ENCODE data around the gene KLLN.
"Not testable (repeated sequence)": the region's sequence is repeated elsewhere in the genome, so short reads cannot be mapped to it uniquely, and the experiment has no call there.

The KLLN gene, protein sequence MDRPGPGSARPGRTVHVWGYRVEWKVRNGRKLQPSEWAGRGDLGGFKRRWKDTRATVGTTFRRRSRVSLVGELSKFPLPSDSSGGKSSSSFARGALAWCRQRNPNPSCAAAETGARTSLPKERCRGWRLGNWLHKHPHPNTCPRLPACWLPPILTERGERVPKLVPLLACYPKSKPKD

GRCh38 chr10:87863053-87863943 is at the start of gene KLLN, which contains the start of gene PTEN:
Gene KLLN, minus strand, starts transcription at chr10:87863533. Its CDS starts 1,046 bp downstream, at chr10:87862487.
Gene PTEN, plus strand, starts transcription at chr10:87863625. Its CDS starts 845 bp downstream, at chr10:87864470.
- peak; percentile 89 for DNase-seq

DNA sequence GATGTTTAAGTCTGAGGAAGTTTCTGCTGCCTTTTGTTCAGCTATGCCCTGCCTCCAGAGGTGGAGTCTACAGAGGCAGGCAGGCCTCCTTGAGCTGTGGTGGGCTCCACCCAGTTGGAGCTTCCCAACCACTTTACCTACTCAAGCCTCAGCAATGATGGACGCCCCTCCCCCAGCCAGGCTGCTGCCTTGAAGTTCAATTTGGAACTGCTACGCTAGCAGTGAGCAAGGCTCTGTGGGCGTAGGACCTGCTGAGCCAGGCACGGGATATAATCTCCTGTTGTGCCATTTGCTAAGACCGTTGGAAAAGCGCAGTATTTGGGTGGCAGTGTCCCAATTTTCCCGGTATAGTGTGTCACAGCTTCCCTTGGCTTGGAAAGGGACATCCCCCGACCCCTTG is 40.1 kb upstream of the KLLN start:
- not testable (repeated sequence) for DNase-seq

GRCh38 chr10:87897957-87898356 is 34.6 kb upstream of the KLLN start:
- not testable (repeated sequence) for DNase-seq

DNA sequence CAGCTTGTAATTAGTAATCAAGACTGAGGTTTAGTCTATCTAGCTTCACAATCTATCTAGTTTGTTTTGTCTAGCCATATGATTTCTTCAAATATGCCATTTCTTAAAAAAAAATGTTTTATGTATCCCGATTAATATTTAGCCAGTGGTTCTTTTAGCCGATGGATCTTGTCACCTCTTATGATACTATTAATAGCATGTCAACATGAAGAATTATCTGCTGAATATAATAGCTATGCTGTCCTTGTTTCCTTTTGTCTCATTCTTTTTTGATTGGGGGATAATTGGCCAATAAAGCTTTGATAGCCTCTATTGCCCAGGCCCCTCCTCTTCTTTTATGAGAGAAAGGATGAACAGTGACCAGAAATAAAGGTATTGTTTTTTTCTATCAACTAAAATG is 32.9 kb upstream of the KLLN start:
- DNase-seq, result no peak

DNA sequence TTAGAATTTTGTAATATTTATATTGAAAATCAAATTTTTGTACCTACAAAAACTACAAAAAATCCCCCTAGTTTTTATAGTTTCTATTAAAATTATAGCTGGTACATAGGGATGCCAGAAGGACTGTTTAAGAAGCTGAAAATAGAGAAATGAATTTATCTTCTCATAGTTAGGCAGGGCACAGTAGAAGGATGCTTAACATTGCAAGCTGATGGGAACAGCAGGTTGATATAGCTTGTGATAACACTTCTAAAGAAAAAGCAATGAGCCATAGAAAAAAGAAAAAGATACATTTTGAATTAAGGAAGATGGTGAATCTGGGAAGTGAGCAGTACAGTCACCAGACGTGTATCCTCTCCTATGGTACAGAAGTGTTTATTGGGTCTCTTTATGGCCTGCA is 32.1 kb upstream of the KLLN start:
- DNase-seq, result no peak

GRCh38 chr10:87887548-87888289 is 24.4 kb upstream of the KLLN start:
- no peak for DNase-seq

- DNase-seq, result no peak
These were observed 23.8 kb upstream of the KLLN start for GRCh38 chr10:87887146-87887545.

GRCh38 chr10:87886635-87887034 is 23.3 kb upstream of the KLLN start:
- no peak for DNase-seq

GRCh38 chr10:87882555-87883294 is 19.4 kb upstream of the KLLN start:
- no peak for DNase-seq

GRCh38 chr10:87881373-87882059 is 18.2 kb upstream of the KLLN start:
- not testable (repeated sequence) for DNase-seq

- DNase-seq, result no peak
These were observed 17.0 kb upstream of the KLLN start for GRCh38 chr10:87880336-87880735.

DNA sequence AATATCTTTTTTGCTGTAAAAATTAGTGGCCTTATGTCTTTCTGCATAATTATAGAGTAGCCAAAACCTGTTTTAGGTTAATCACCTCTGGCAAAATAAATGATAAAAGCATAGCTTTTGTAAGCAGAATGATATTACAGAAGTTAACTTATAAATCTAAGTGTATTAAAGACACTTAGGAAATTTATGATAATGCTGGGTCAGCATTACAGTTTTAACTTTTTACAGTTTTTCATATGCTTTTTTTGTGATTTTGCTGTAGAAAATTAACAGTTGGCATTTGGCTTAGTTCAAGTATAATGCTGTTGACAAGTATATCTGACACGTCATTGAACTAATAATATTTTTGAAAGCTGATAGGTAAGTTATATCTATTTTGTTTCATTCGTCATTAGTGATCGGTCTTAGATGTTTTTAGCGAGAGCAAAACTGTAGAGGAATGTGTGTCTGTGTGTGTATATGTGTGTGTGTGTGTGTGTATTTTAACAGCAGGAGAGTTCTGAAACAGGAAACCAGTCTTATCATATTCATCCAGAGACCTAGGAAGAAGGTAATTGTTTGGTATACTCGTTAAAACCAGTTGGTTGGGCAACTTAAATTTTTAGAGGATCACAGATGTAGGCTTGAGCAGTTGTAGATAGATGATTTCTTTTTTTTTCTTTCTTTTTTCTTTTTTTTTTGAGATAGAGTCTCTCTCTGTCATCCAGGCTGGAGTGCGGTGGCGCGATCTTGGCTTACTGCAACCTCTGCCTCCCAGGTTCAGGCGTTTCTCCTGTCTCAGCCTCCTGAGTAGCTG is 15.5 kb upstream of the KLLN start:
- DNase-seq, result no peak

GRCh38 chr10:87875929-87876571 is 12.7 kb upstream of the KLLN start:
- DNase-seq, result no peak

DNA sequence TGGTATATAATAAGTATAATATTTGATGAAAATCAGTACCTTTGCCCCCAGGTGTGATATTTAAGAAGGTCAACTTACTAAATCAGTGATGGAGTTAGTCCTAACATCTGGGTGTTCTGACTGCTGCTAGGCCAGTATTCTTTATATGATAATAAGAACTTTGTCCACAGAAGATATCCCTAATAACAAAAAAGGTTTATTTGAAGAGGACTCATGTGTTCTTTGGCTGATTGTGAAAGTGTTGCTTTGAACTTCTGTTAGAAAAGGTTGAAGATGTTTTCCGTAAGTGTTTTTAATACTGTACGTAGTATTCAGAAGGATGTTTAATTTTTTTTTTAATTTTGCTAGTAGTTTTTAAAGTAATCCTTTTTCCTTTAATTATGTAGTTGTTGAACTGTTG is 10.3 kb upstream of the KLLN start:
- DNase-seq, result no peak

DNA sequence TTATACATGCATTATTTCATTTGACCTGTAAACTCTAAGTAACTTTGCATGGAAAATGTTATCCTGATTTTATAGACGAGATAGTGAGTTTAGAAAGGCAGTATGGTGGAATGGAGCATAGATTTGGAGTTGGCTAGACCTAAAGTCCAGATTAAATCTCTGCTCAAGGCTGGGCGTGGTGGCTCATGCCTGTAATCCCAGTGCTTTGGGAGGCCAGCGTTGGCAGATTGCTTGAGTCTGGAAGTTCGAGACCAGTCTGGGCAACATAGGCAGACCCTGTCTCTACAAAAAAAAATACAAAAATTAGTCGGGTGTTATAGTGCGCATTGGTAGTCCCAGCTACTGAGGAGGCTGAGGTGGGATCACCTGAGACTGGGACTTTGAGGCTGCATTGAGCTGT is 9.5 kb upstream of the KLLN start:
- no peak for DNase-seq

- no peak for DNase-seq
These were observed 6.6 kb upstream of the KLLN start for GRCh38 chr10:87869773-87870551.

DNA sequence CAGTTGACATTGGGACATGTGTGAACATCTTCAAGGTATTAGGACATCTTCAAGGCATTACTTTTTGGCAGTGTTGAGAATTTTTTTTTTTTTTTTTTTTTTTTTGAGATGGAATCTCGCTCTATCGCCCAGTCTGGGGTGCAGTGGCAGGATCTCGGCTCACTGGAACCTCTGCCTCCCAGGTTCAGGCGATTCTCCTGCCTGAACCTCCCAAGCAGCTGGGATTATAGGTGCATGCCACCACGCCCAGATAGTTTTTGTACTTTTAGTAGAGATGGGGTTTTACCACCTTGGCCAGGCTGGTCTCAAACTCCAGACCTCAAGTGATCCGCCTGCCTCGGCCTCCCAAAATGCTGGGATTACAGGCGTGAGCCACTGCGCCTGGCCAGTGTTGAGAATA is 5.8 kb upstream of the KLLN start:
- DNase-seq, result not testable (repeated sequence)

DNA sequence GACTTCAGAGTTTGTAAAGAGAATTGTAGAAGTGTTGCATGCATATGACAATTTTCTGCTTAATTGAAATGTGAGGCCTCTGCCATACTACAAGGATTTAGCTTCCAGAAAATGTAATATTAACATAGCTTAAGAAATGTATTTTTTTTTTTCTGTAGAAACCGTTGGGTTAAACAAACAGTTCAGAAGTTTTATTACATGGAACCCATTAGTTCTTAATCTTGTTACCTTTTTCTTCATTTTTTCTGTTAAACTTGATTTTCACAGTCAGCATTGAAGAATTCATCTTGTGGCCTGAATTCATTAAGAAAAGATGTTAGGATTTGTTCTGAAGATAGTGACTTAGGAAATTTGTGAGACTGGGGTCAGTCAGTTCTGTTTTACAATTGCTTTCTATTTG is 4.9 kb upstream of the KLLN start:
- DNase-seq, result no peak

DNA sequence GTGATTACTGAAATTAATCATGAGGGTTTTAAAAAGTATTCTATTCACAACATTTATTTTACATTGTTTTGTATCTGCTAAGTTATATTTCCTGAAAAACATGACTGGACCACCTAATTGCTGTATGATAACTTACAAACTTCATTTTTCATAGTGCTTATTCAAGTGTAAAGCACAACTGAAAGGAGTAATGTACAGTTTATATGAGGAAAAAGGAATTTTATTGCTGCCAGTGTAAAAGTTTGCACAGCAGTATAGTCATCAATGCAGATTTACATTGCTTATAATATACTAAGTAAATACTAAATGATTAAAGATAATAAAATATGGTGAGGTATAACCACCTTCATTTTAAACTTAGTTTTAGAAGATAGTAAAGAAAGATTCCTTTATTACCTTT is 4.1 kb upstream of the KLLN start:
- no peak for DNase-seq

GRCh38 chr10:87866412-87866974 is 3.2 kb upstream of the KLLN start:
- peak; percentile 23 for DNase-seq

All from activated CD4-positive, alpha-beta T cell treated with anti-CD3 and anti-CD28 coated beads, Interleukin-2, Interleukin-6, amounts not matched to agents 100 ng/mL and 50 ng/mL, durations not matched to agents 16 hours and 8 hours (primary cell).